KG1 (cell line): ENCODE data around the gene C5orf47.

Experiments
- DNase-seq: peaks from one replicate; lab custom pipeline; 2025; lab: John Stamatoyannopoulos, UW

Gene C5orf47

GRCh38 chr5:173988554-173989431 lies at the start of gene C5orf47:
Gene C5orf47 (plus strand): TSS chr5:173989170. CDS start chr5:173989264, 94 bp downstream.
- no peak for DNase-seq

GRCh38 chr5:173940269-173940668 lies 48.7 kb upstream of the C5orf47 start:
- DNase-seq = no peak

GRCh38 chr5:173941102-173941501 lies 47.9 kb upstream of the C5orf47 start:
- DNase-seq = no peak

- DNase-seq = no peak
Measured at GRCh38 chr5:173941758-173942401, 47.1 kb upstream of the C5orf47 start.

- no peak for DNase-seq
Measured at GRCh38 chr5:173944511-173944910, 44.5 kb upstream of the C5orf47 start.

GRCh38 chr5:173945160-173945559 lies 43.8 kb upstream of the C5orf47 start:
- no peak for DNase-seq

GRCh38 chr5:173946323-173946722 lies 42.6 kb upstream of the C5orf47 start:
- DNase-seq = no peak

- DNase-seq = no peak
Measured at GRCh38 chr5:173950829-173951228, 38.1 kb upstream of the C5orf47 start.

- DNase-seq = no peak
Measured at GRCh38 chr5:173953528-173954090, 35.4 kb upstream of the C5orf47 start.

GRCh38 chr5:173954671-173955521 lies 34.1 kb upstream of the C5orf47 start:
- DNase-seq = no peak

GRCh38 chr5:173960986-173961385 lies 28.0 kb upstream of the C5orf47 start:
- DNase-seq = no peak

- DNase-seq = no peak
Measured at GRCh38 chr5:173961418-173961817, 27.6 kb upstream of the C5orf47 start.

GRCh38 chr5:173962436-173962972 lies 26.5 kb upstream of the C5orf47 start:
- DNase-seq = no peak

- no peak for DNase-seq
Measured at GRCh38 chr5:173963182-173963838, 25.7 kb upstream of the C5orf47 start.

- DNase-seq = no peak
Measured at GRCh38 chr5:173963867-173964441, 25.0 kb upstream of the C5orf47 start.

- DNase-seq = no peak
Measured at GRCh38 chr5:173964506-173964905, 24.5 kb upstream of the C5orf47 start.

- no peak for DNase-seq
Measured at GRCh38 chr5:173967241-173967640, 21.7 kb upstream of the C5orf47 start.

- DNase-seq = no peak
Measured at GRCh38 chr5:173968154-173968797, 20.7 kb upstream of the C5orf47 start.

- DNase-seq = no peak
Measured at GRCh38 chr5:173969167-173970049, 19.6 kb upstream of the C5orf47 start.
